PFSK-1 (cell line): ENCODE measurements around the gene ADGRB2.

Source experiments
- POLR2AphosphoS5 ChIP-seq: IDR thresholded peaks from 2 replicates; pipeline ENCODE4 v1.6.1; 2012; ENCODE audit warnings: low read depth, mild to moderate bottlenecking, control low read depth, low read length, moderate library complexity
- TAF1 ChIP-seq: IDR thresholded peaks from 2 replicates; pipeline ENCODE4 v1.6.1; 2012; ENCODE audit warnings: low read length, control low read depth, borderline replicate concordance; ENCODE audit not compliant: insufficient read depth

DNA sequence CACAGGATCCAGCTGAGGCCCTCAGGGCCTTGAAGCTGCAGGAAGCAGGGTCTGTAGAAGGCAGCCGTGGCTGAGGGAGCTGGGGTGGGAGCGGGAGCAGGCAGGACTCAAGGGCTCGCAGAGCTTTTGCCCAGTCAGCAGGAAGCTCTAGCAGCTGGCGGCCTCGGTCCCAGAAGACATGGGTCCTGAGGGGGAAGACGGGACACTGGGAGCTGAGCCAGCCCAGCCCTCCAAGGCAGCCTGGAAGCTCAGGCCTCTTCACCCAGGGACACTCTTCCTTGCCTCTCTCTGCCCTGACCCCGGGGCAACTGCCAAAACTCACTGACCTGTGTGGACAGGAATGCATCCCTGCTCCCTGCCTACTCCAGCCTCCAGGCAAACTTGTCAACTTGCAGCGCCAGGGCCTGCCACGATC is 8.9 kb downstream of the ADGRB2 start:
- no peak for TF ChIP-seq POLR2AphosphoS5
- TF ChIP-seq TAF1, result no peak
